ENCODE results near the gene RIN3.

Gene RIN3

GRCh38 chr14:92631098-92631497 is 117.5 kb downstream of the RIN3 start:
- no peak overlapping the region for H3K4me3 ChIP-seq (ENCODE audit: low read length)

GRCh38 chr14:92632546-92633273 is 119.1 kb downstream of the RIN3 start:
- Histone ChIP-seq H4K20me1 (ENCODE audit: insufficient read depth, low read length) (no peaks in the 10 kb centered on the region), H3K79me2 (ENCODE audit: low read length) (no peaks in the 10 kb centered on the region), H3F3A (ENCODE audit: insufficient read depth, low read length) (no peaks in the 10 kb centered on the region), H3K9me2 (replicated peaks; ENCODE audit: insufficient read depth, low read length) (no peaks in the 10 kb centered on the region), H3K27me3 (replicated peaks; ENCODE audit: insufficient read depth, low read length) (no peaks in the 10 kb centered on the region), H3K9me3 (replicated peaks; ENCODE audit: insufficient read depth, low read length) (no peaks in the 10 kb centered on the region), H3K9ac (ENCODE audit: low read length) (no peak overlapping the region), H3K4me1 (ENCODE audit: low read length) (no peaks in the 10 kb centered on the region), H3K27ac (ENCODE audit: low read length) (no peak overlapping the region), H3K36me3 (replicated peaks; ENCODE audit: insufficient read depth, low read length) (no peaks in the 10 kb centered on the region), H3K4me2 (ENCODE audit: low read depth, low read length) (no peak overlapping the region), H3K4me3 (ENCODE audit: low read length) (no peak overlapping the region), H2AFZ (ENCODE audit: low read length) (no peak overlapping the region)
- TF ChIP-seq EZH2 (optimal IDR thresholded peaks at IDR 0.05; ENCODE audit: low read depth, low read length) = no peak
- no peak for TF ChIP-seq EZH2phosphoT487 (IDR thresholded peaks at IDR 0.05; ENCODE audit: low read length)
- no peak for TF ChIP-seq CTCF (IDR thresholded peaks at IDR 0.05; ENCODE audit: low read length)
- DNase-seq = no peak

More at GRCh38 chr14:92631098-92631497, 117.5 kb downstream of the RIN3 start:
- H3K27me3 ChIP-seq (replicated peaks; ENCODE audit: insufficient read depth, low read length) = no peaks in the 10 kb centered on the region
- H4K20me1 ChIP-seq (ENCODE audit: insufficient read depth, low read length) = no peaks in the 10 kb centered on the region
- H2AFZ ChIP-seq (ENCODE audit: low read length) = no peak overlapping the region
- H3K9me3 ChIP-seq (replicated peaks; ENCODE audit: insufficient read depth, low read length) = no peaks in the 10 kb centered on the region
- DNase-seq = no peak
- H3K36me3 ChIP-seq (replicated peaks; ENCODE audit: insufficient read depth, low read length) = no peaks in the 10 kb centered on the region
- no peaks in the 10 kb centered on the region for H3K4me1 ChIP-seq (ENCODE audit: low read length)
- H3K27ac ChIP-seq (ENCODE audit: low read length) = no peak overlapping the region
- no peak overlapping the region for H3K4me2 ChIP-seq (ENCODE audit: low read depth, low read length)
- H3F3A ChIP-seq (ENCODE audit: insufficient read depth, low read length) = no peaks in the 10 kb centered on the region
- H3K79me2 ChIP-seq (ENCODE audit: low read length) = no peaks in the 10 kb centered on the region
- H3K9me2 ChIP-seq (replicated peaks; ENCODE audit: insufficient read depth, low read length) = no peaks in the 10 kb centered on the region
- TF ChIP-seq CTCF (IDR thresholded peaks at IDR 0.05; ENCODE audit: low read length) (no peak), EZH2 (optimal IDR thresholded peaks at IDR 0.05; ENCODE audit: low read depth, low read length) (no peak)
- no peak overlapping the region for H3K9ac ChIP-seq (ENCODE audit: low read length)

GRCh38 chr14:92633274-92633616 is 119.7 kb downstream of the RIN3 start:
- Histone ChIP-seq H2AFZ (ENCODE audit: low read length) (no peak overlapping the region), H3K9ac (ENCODE audit: low read length) (no peak overlapping the region), H3K4me1 (ENCODE audit: low read length) (no peaks in the 10 kb centered on the region), H3K79me2 (ENCODE audit: low read length) (no peaks in the 10 kb centered on the region), H3K4me3 (ENCODE audit: low read length) (no peak overlapping the region), H3K36me3 (replicated peaks; ENCODE audit: insufficient read depth, low read length) (no peaks in the 10 kb centered on the region), H3K9me3 (replicated peaks; ENCODE audit: insufficient read depth, low read length) (no peaks in the 10 kb centered on the region), H3K27ac (ENCODE audit: low read length) (no peak overlapping the region), H4K20me1 (ENCODE audit: insufficient read depth, low read length) (no peaks in the 10 kb centered on the region), H3K27me3 (replicated peaks; ENCODE audit: insufficient read depth, low read length) (no peaks in the 10 kb centered on the region), H3F3A (ENCODE audit: insufficient read depth, low read length) (no peaks in the 10 kb centered on the region), H3K9me2 (replicated peaks; ENCODE audit: insufficient read depth, low read length) (no peaks in the 10 kb centered on the region), H3K4me2 (ENCODE audit: low read depth, low read length) (no peak overlapping the region)
- TF ChIP-seq EZH2phosphoT487 (IDR thresholded peaks at IDR 0.05; ENCODE audit: low read length) = no peak
- no peak for TF ChIP-seq CTCF (IDR thresholded peaks at IDR 0.05; ENCODE audit: low read length)
- no peak for TF ChIP-seq EZH2 (optimal IDR thresholded peaks at IDR 0.05; ENCODE audit: low read depth, low read length)
- no peak for DNase-seq
